GM10248 (cell line): ENCODE results near the gene CFAP45.
"Not testable (repeated sequence)": the region's sequence is repeated elsewhere in the genome, so short reads cannot be mapped to it uniquely, and the experiment has no call there.

ENCODE experiments used
- CTCF ChIA-PET: fragments of 300-600 bp; sonication (Branson Sonifier 250); formaldehyde crosslinking; extraction: SDS; loops from one replicate; lab custom pipeline; 2021; ENCODE audit warnings: antibody characterized with exemption; lab: Yijun Ruan, JAX
- POLR2A ChIA-PET: fragments of 350-650 bp; sonication (Branson Sonifier 250); formaldehyde crosslinking; extraction: SDS; loops from one replicate; lab custom pipeline; 2020; ENCODE audit warnings: antibody characterized with exemption; lab: Yijun Ruan, JAX
- DNase-seq: peaks from one replicate; pipeline ENCODE4 v3.0.0; 2012; ENCODE audit errors: extremely low spot score
- TF ChIP-seq, protein P1 (sequence below): IDR thresholded peaks from 2 replicates; pipeline ENCODE4 v1.5.1; 2012; ENCODE audit warnings: mild to moderate bottlenecking, low read depth; ENCODE audit errors: extremely low read depth, missing control alignments, control extremely low read depth

The CFAP45 gene

DNA sequence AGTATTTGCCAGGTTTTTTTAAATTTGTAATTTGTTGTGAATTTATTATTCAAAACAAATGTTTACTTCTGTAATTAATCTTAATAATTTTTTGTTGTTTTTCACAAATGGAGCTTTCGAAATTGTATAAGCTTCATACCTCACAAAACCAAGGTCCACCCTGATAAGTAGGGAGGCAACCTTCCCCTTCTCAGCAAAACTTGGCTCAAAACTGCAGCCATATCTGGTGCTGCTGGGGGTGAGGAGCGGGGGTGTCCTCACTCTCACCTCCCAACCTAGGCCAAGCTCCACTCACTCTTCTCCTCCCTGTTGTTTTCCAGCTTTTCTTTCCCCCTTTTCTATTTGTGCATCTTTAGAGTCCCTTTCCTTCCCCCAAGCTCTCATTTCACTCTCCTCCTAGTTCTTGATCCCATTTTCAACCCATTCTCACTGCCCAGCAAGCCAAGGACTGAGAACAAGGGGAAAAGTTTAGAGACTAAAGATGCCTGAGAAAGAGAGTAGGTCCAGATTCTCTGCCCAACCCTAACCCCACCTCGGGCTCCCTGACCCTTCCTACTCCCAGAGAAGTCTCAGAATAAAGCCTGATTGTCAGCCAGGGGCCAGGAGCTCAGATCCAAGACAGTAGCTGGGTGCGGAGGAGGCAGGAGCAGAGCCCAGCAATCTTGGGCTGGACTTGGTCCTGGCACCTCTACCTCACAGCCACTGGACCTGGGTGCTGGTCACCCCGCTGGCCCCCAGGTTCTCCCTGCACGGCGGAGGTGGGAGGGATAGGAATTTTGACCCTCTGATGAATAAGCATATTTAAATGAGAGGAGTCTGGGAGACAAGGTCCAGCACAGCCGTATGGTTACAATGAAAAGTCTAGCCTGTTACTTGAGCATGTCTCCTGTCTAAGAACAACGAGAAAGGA lies 8.3 kb upstream of the CFAP45 start:
- CTCF ChIA-PET = interaction anchor here (1.3 to 9.9 kb wide), 2 partner anchors 16 to 109 kb away, joined by 3 to 75 read pairs; no protein-coding TSS in a partner anchor
- POLR2A ChIA-PET = interaction anchor here (1.2 kb wide), 1 partner anchor 17 kb away, joined by 3 read pairs; the partner anchor contains the start of gene TAGLN2
- DNase-seq = no peak
- TF ChIP-seq, protein P1, sequence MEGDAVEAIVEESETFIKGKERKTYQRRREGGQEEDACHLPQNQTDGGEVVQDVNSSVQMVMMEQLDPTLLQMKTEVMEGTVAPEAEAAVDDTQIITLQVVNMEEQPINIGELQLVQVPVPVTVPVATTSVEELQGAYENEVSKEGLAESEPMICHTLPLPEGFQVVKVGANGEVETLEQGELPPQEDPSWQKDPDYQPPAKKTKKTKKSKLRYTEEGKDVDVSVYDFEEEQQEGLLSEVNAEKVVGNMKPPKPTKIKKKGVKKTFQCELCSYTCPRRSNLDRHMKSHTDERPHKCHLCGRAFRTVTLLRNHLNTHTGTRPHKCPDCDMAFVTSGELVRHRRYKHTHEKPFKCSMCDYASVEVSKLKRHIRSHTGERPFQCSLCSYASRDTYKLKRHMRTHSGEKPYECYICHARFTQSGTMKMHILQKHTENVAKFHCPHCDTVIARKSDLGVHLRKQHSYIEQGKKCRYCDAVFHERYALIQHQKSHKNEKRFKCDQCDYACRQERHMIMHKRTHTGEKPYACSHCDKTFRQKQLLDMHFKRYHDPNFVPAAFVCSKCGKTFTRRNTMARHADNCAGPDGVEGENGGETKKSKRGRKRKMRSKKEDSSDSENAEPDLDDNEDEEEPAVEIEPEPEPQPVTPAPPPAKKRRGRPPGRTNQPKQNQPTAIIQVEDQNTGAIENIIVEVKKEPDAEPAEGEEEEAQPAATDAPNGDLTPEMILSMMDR = no peak

DNA sequence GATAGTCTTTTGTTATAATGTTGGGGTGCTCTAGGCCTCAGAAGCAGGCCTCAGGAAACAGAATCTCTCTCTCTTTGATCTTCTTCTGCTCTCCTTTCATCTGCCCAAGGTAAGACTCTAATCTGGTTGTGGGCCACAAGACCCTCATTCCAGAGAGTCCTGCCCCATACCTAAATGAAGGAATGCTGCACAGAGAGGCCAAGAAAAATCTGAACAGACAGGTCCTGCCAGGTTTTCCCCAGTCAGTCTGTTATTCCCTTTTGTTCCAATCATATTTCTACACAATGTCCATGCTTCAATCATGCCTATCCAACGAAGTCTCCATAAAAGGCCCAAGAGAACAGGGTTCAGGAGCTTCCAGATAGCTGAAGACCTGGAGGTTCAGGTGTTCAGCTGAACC lies 7.0 kb upstream of the CFAP45 start:
- POLR2A ChIA-PET = no interaction called here
- no peak for DNase-seq
- CTCF ChIA-PET = interaction anchor here (0.8 to 9.9 kb wide), 2 partner anchors 15 to 345 kb away, joined by 3 to 75 read pairs; no protein-coding TSS in a partner anchor
- TF ChIP-seq, protein P1 = no peak

DNA sequence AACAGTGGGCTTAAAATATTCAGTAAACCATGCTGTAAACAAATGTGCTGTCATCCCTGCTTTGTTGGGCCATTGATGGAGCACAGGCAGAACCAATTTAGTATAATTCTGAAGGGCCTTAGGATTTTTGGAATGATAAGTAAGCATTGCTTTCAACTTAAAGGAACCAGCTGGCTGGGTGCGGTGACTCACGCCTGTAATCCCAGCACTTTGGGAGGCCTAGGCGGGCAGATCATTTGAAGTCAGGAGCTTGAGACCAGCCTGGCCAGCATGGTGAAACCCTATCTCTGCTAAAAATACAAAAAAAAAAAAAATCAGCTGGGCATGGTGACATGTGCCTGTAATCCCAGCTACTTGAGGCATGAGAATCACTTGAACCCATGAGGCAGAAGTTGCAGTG lies 4.1 kb upstream of the CFAP45 start:
- CTCF ChIA-PET = interaction anchor here (1.3 to 9.9 kb wide), 2 partner anchors 12 to 20 kb away, joined by 3 to 75 read pairs; no protein-coding TSS in a partner anchor
- DNase-seq, POLR2A ChIA-PET: not testable (repeated sequence)

DNA sequence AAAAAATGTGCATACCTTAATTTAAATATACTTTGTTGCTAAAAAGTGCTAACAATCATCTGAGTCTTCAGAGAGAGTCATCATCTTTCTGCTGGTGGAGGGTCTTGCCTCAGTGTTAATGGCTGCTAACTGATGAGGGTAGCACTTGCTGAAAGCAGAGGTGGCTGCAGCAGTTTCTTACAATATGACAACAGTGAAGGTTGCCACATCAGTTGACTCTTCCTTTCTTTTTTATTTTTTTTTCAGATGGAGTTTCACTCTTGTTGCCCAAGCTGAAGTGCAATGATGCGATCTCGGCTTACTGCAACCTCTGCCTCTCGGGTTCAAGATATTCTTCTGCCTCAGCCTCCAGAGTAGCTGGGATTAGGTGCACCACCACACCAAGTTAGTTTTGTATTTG lies 2.6 kb upstream of the CFAP45 start:
- no peak for DNase-seq
- ChIA-PET POLR2A (no interaction called here), CTCF (interaction anchor here (1.3 to 9.9 kb wide), 2 partner anchors 10 to 20 kb away, joined by 3 to 75 read pairs; no protein-coding TSS in a partner anchor)
- TF ChIP-seq, protein P1 = no peak

DNA sequence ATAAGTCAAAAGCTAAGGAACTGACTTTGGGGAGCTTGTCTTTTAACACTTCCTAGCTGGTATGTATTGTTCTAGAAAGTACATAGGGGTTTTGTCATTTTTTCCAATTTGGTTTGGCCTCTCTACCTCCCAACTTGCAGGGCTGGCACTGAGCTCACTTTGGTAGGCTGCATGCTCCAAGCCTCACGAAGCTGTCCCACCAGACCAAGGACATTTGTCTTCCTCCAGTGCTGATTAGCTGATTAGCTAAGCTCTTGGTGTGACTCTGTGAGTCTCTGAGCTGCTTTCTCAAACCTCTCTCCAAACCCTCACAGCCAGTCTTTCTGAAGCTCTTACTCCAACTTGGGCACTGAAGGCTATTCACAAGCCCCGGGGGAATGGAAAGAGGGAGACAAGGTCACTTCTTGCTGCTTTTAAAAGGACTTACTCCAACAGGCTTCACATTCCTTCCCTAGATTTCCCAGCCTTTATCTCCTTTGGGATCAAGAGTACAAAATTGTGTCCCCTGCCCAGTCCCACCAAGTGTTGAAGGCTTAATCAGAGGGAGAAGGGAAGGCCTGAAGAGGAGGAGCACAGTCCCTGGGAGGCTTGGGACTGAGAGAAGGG lies 893 bp upstream of the CFAP45 start:
- TF ChIP-seq, protein P1 = no peak
- ChIA-PET CTCF (interaction anchor here (0.7 to 9.9 kb wide), 3 partner anchors 9 to 38 kb away, joined by 3 to 75 read pairs (median 4); no protein-coding TSS in a partner anchor), POLR2A (interaction anchor here (1.2 kb wide), 1 partner anchor 23 kb away, joined by 4 read pairs; no protein-coding TSS in a partner anchor)
- no peak for DNase-seq

DNA sequence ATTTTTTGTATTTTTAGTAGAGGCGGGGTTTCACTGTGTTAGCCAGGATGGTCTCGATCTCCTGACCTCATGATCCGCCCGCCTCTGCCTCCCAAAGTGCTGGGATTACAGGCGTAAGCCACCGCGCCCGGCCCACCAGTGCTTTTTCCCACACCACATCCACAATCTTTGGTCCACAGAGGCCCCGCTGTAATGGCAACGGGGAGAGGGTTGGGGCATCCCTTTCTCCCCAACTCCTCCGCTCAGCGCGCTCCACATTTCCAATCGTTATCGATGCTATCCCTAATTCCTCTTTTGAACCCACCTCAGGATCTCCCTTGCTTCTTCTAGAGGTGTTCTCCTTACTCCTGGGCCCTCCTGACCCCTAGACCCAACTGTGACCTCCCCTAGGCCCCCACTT lies 331 bp downstream of the CFAP45 start:
- DNase-seq, POLR2A ChIA-PET: not testable (repeated sequence)
- CTCF ChIA-PET = interaction anchor here (9.9 kb wide), 1 partner anchor 8 kb away, joined by 75 read pairs; no protein-coding TSS in a partner anchor

DNA sequence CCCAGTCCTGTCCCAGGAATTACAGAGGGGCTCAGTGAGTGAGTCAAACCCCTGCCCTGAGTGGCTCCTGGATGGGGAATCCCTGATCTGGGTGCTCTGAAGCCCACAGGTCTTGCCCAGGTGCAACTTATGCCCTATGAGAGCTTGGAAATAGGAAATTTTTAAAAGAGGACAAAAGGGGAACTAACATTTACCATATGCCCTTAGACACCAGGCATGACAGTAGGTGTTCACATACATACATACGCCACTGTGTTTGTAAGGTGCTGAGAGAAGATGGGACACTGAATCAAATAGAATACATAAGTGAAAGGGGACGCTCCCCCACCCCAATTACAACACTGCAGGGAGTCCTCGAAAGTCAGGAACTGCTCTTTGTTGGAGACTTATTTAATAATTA lies 1.4 kb downstream of the CFAP45 start:
- ChIA-PET CTCF (no interaction called here), POLR2A (no interaction called here)
- TF ChIP-seq, protein P1 = no peak
- DNase-seq = no peak
